DOHH2 (cell line): ENCODE results near the gene UBE2QL1.

Experiments used
- CTCF ChIP-seq: fragments of 200-600 bp; sonication (generic); IDR thresholded peaks from one replicate; pipeline ENCODE4 v1.5.1; 2014; ENCODE audit warnings: antibody characterized with exemption, mild to moderate bottlenecking, low read depth, low read length; ENCODE audit not compliant: poor library complexity, severe bottlenecking
- EZH2phosphoT487 ChIP-seq: fragments of 200-600 bp; sonication (generic); IDR thresholded peaks from 2 replicates; pipeline ENCODE4 v1.6.1; 2017; ENCODE audit warnings: borderline replicate concordance, mild to moderate bottlenecking, antibody characterized with exemption, low read length, moderate library complexity, mixed read lengths

- TF ChIP-seq EZH2phosphoT487 = no peak
- no peak for TF ChIP-seq CTCF
These were observed 48.6 kb downstream of the UBE2QL1 start for GRCh38 chr5:6497262-6497661.
